Neural cell (in vitro differentiated cells): Measurements from ENCODE around the gene FAM83F. TPM values are rescaled to one million over a fixed set of nuclear protein-coding genes. Genes with fewer than 3 reads are reported as not detected.

Source experiments
- H2AFZ ChIP-seq: fragments of 200-600, 300-800 bp; sonication (generic), shearing (Covaris generic); 2 replicates; pipeline ENCODE4 v1.6.0; 2014; ENCODE audit warnings: low read depth, mild to moderate bottlenecking, antibody characterized with exemption, low read length, moderate library complexity
- H3F3A ChIP-seq: fragments of 200-600 bp; shearing (Covaris generic); 2 replicates; pipeline ENCODE4 v1.6.1; 2016; ENCODE audit warnings: mild to moderate bottlenecking, moderate library complexity, mixed read lengths, antibody characterized with exemption, low read length; ENCODE audit not compliant: insufficient read depth, poor library complexity, severe bottlenecking
- H3K27ac ChIP-seq: fragments of 200-600, 300-800 bp; sonication (generic), shearing (Covaris generic); 2 replicates; pipeline ENCODE4 v1.5.1; 2014; ENCODE audit warnings: mild to moderate bottlenecking, low read length, moderate library complexity
- H3K27me3 ChIP-seq: fragments of 300-800, 200-600 bp; sonication (generic), shearing (Covaris generic); 2 replicates; pipeline ENCODE4 v1.6.0; 2014; ENCODE audit warnings: mild to moderate bottlenecking, low read depth, low read length, moderate library complexity; ENCODE audit not compliant: insufficient read depth
- H3K36me3 ChIP-seq: fragments of 300-800, 200-600 bp; sonication (generic), shearing (Covaris generic); 2 replicates; pipeline ENCODE4 v1.5.1; 2014; ENCODE audit warnings: mild to moderate bottlenecking, antibody characterized with exemption, low read length, moderate library complexity; ENCODE audit not compliant: insufficient read depth
- H3K4me2 ChIP-seq: fragments of 300-800, 200-600 bp; sonication (generic), shearing (Covaris generic); 2 replicates; pipeline ENCODE4 v1.6.0; 2014; ENCODE audit warnings: mild to moderate bottlenecking, low read length
- H3K4me3 ChIP-seq: fragments of 300-800, 200-600 bp; sonication (generic), shearing (Covaris generic); 2 replicates; pipeline ENCODE4 v1.5.1; 2014; ENCODE audit warnings: mild to moderate bottlenecking, low read length, moderate library complexity
- H3K79me2 ChIP-seq: fragments of 200-600 bp; shearing (Covaris generic); replicated peaks from 2 replicates; pipeline ENCODE4 v1.6.0; 2014; ENCODE audit warnings: mild to moderate bottlenecking, low read length, moderate library complexity; ENCODE audit not compliant: insufficient read depth
- H3K9ac ChIP-seq: fragments of 300-800, 200-600 bp; sonication (generic), shearing (Covaris generic); 2 replicates; pipeline ENCODE4 v1.6.1; 2016; ENCODE audit warnings: mild to moderate bottlenecking, low read length, mixed read lengths
- H3K9me2 ChIP-seq: fragments of 200-600 bp; shearing (Covaris generic); 2 replicates; pipeline ENCODE4 v1.6.1; 2016; ENCODE audit warnings: mild to moderate bottlenecking, low read length, mixed read lengths; ENCODE audit not compliant: insufficient read depth
- H3K9me3 ChIP-seq: fragments of 200-600, 300-800 bp; sonication (generic), shearing (Covaris generic); 2 replicates; pipeline ENCODE4 v1.6.1; 2016; ENCODE audit warnings: mild to moderate bottlenecking, mixed run types, low read length, moderate library complexity, mixed read lengths
- H4K20me1 ChIP-seq: fragments of 200-600 bp; shearing (Covaris generic); 2 replicates; pipeline ENCODE4 v1.6.1; 2016; ENCODE audit warnings: mild to moderate bottlenecking, mixed run types; ENCODE audit not compliant: insufficient read depth
- CTCF ChIP-seq: fragments of 450-650 bp; IDR thresholded peaks from 2 replicates; pipeline ENCODE4 v1.5.1; 2014; ENCODE audit warnings: antibody characterized with exemption, mild to moderate bottlenecking, moderate library complexity; ENCODE audit not compliant: poor library complexity, severe bottlenecking
- EP300 ChIP-seq: fragments of 450-650 bp; conservative IDR thresholded peaks from 2 replicates; pipeline ENCODE4 v1.6.1; 2014; ENCODE audit warnings: antibody characterized with exemption, mild to moderate bottlenecking, moderate library complexity; ENCODE audit not compliant: poor library complexity, severe bottlenecking
- EZH2 ChIP-seq: fragments of 200-600, 300-800 bp; shearing (Covaris generic), sonication (generic); IDR thresholded peaks from 2 replicates; pipeline ENCODE4 v1.6.1; 2014; ENCODE audit warnings: antibody characterized with exemption, low read length, borderline replicate concordance, mild to moderate bottlenecking; ENCODE audit not compliant: insufficient read depth, poor library complexity, severe bottlenecking
- MXI1 ChIP-seq: fragments of 450-650 bp; conservative IDR thresholded peaks from 2 replicates; pipeline ENCODE4 v1.6.1; 2014; ENCODE audit warnings: antibody characterized with exemption, mild to moderate bottlenecking; ENCODE audit not compliant: poor library complexity, severe bottlenecking
- POLR2AphosphoS5 ChIP-seq: IDR thresholded peaks from 2 replicates; pipeline ENCODE4 v1.6.1; 2012
- RAD21 ChIP-seq: fragments of 450-650 bp; conservative IDR thresholded peaks from 2 replicates; pipeline ENCODE4 v1.6.1; 2014; ENCODE audit warnings: antibody characterized with exemption, mild to moderate bottlenecking, moderate library complexity
- SMC3 ChIP-seq: fragments of 450-650 bp; conservative IDR thresholded peaks from 2 replicates; pipeline ENCODE4 v1.6.1; 2014; ENCODE audit warnings: antibody characterized with exemption, mild to moderate bottlenecking, moderate library complexity; ENCODE audit not compliant: poor library complexity
- TAF1 ChIP-seq: IDR thresholded peaks from 2 replicates; pipeline ENCODE4 v1.6.1; 2012; ENCODE audit warnings: low read depth
- polyA plus RNA-seq: library from polyadenylated mRNA; depleted of rRNA; stranded (reverse); fragments of >200 nt; gene quantifications from 2 replicates; pipeline ENCODE4 v1.2.3, GENCODE V29; 2014
- TF ChIP-seq, protein P1 (sequence below): IDR thresholded peaks from 2 replicates; pipeline ENCODE4 v1.6.1; 2012; ENCODE audit warnings: borderline replicate concordance

FAM83F gene
- polyA plus RNA-seq, 1 donor from 2014 or later, result 0.42 TPM

- TF ChIP-seq RAD21 (no peak), CTCF (no peak), MXI1 (no peak), EP300 (no peak), EZH2 (no peak), SMC3 (no peak), TAF1 (no peak), POLR2AphosphoS5 (no peak)
- TF ChIP-seq, protein P1, sequence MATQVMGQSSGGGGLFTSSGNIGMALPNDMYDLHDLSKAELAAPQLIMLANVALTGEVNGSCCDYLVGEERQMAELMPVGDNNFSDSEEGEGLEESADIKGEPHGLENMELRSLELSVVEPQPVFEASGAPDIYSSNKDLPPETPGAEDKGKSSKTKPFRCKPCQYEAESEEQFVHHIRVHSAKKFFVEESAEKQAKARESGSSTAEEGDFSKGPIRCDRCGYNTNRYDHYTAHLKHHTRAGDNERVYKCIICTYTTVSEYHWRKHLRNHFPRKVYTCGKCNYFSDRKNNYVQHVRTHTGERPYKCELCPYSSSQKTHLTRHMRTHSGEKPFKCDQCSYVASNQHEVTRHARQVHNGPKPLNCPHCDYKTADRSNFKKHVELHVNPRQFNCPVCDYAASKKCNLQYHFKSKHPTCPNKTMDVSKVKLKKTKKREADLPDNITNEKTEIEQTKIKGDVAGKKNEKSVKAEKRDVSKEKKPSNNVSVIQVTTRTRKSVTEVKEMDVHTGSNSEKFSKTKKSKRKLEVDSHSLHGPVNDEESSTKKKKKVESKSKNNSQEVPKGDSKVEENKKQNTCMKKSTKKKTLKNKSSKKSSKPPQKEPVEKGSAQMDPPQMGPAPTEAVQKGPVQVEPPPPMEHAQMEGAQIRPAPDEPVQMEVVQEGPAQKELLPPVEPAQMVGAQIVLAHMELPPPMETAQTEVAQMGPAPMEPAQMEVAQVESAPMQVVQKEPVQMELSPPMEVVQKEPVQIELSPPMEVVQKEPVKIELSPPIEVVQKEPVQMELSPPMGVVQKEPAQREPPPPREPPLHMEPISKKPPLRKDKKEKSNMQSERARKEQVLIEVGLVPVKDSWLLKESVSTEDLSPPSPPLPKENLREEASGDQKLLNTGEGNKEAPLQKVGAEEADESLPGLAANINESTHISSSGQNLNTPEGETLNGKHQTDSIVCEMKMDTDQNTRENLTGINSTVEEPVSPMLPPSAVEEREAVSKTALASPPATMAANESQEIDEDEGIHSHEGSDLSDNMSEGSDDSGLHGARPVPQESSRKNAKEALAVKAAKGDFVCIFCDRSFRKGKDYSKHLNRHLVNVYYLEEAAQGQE, result no peak
- no peaks in the 10 kb centered on the region for H4K20me1 ChIP-seq
- no peak overlapping the region for H2AFZ ChIP-seq
- H3K27ac ChIP-seq, result peak overlapping the region; percentile 42
- H3F3A ChIP-seq, result no peaks in the 10 kb centered on the region
- H3K27me3 ChIP-seq, result no peaks in the 10 kb centered on the region
- H3K4me3 ChIP-seq, result peak overlapping the region; percentile 38
- H3K9ac ChIP-seq, result no peak overlapping the region
- no peak overlapping the region for H3K4me2 ChIP-seq
- no peaks in the 10 kb centered on the region for H3K9me2 ChIP-seq
- H3K79me2 ChIP-seq, result no peaks in the 10 kb centered on the region
- no peaks in the 10 kb centered on the region for H3K9me3 ChIP-seq
- H3K36me3 ChIP-seq, result no peaks in the 10 kb centered on the region
These were observed 15.4 kb downstream of the FAM83F start for GRCh38 chr22:40009951-40010671.

- Histone ChIP-seq H3K9ac (no peak overlapping the region), H3K9me3 (no peaks in the 10 kb centered on the region), H3F3A (no peaks in the 10 kb centered on the region), H3K27me3 (no peaks in the 10 kb centered on the region), H3K36me3 (no peaks in the 10 kb centered on the region), H4K20me1 (no peaks in the 10 kb centered on the region), H3K27ac (peak overlapping the region; percentile 42), H3K79me2 (no peaks in the 10 kb centered on the region), H2AFZ (no peak overlapping the region), H3K4me3 (peak overlapping the region; percentile 38), H3K9me2 (no peaks in the 10 kb centered on the region), H3K4me2 (no peak overlapping the region)
- TF ChIP-seq EZH2, result no peak
These were observed 16.0 kb downstream of the FAM83F start for GRCh38 chr22:40010746-40011145.
